Esophagus muscularis mucosa (tissue), 3 donors: Measurements from ENCODE around the gene FBXW4.

Experiments used
- POLR2A ChIP-seq: fragments of 450-650 bp; IDR thresholded peaks from one replicate; pipeline ENCODE4 v1.6.1; 2017; ENCODE audit warnings: antibody characterized with exemption, moderate library complexity, mild to moderate bottlenecking, low read depth
- POLR2AphosphoS5 ChIP-seq, 2 donors: sonication (generic); formaldehyde crosslinking; IDR thresholded peaks; one replicate each; pipeline ENCODE4 v1.6.1; 2017; ENCODE audit warnings: antibody characterized with exemption in 2 of 2
- TF ChIP-seq, protein P1 (sequence below), 3 experiments: fragments of 200-600 bp in 2 of 3; fragments of 450-650 bp in 1 of 3; sonication (generic) in 2 of 3; IDR thresholded peaks; one replicate each; pipeline ENCODE4 v1.5.1; 2017 to 2019; ENCODE audit warnings: antibody characterized with exemption in 3 of 3, mild to moderate bottlenecking in 2 of 3, moderate library complexity in 1 of 3

DNA sequence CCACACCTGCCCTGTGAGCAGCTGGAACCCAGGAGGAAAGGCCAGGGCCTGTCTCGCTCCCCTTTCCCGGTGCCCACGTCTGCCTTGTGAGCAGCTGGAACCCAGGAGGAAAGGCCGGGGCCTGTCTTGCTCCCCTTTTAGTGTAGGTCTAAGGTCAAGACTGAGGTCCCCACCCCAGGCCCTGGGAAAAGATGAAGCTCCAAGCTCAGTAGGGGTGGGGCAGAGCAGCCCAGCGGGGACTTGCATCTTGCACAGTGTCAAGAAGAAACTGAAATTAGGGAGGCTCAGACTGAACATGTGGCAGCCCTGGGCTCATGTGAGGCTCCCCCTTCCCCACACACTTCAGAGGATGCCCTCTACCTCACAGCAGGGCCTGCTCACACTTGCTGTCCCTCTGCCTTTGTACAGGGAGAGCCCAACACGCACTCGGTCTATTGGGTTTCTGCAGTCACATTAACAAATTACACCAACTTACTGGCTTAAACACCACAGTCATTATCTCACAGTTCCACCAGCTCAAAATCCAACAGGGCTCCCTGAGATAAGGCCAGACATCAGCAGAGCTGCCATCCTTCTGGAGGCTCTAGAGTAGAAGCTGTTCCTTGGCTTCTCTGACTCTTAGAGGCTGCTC, 119.3 kb downstream of the FBXW4 start:
- TF ChIP-seq POLR2A (no peak), POLR2AphosphoS5 (IDR thresholded peaks at IDR 0.05) (no peak)
- TF ChIP-seq, protein P1, sequence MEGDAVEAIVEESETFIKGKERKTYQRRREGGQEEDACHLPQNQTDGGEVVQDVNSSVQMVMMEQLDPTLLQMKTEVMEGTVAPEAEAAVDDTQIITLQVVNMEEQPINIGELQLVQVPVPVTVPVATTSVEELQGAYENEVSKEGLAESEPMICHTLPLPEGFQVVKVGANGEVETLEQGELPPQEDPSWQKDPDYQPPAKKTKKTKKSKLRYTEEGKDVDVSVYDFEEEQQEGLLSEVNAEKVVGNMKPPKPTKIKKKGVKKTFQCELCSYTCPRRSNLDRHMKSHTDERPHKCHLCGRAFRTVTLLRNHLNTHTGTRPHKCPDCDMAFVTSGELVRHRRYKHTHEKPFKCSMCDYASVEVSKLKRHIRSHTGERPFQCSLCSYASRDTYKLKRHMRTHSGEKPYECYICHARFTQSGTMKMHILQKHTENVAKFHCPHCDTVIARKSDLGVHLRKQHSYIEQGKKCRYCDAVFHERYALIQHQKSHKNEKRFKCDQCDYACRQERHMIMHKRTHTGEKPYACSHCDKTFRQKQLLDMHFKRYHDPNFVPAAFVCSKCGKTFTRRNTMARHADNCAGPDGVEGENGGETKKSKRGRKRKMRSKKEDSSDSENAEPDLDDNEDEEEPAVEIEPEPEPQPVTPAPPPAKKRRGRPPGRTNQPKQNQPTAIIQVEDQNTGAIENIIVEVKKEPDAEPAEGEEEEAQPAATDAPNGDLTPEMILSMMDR (IDR thresholded peaks at IDR 0.05): no peak
